ENCODE data around the gene ZG16.
"Not testable (repeated sequence)": the region's sequence is repeated elsewhere in the genome, so short reads cannot be mapped to it uniquely, and the experiment has no call there.

The ZG16 gene

GRCh38 chr16:29777576-29778350 is at the start of gene ZG16:
Gene ZG16 (plus strand): TSS chr16:29778256. CDS start chr16:29779267, 1,011 bp downstream.
- DNase-seq (ENCODE audit: low read depth in 2 of 2) = no peak

GRCh38 chr16:29729116-29729521 is 48.9 kb upstream of the ZG16 start:
- no peak for DNase-seq (ENCODE audit: low read depth in 2 of 2)

GRCh38 chr16:29730649-29731048 is 47.4 kb upstream of the ZG16 start:
- no peak for DNase-seq (ENCODE audit: low read depth in 2 of 2)

GRCh38 chr16:29731768-29732601 is 46.1 kb upstream of the ZG16 start:
- DNase-seq (ENCODE audit: low read depth in 2 of 2) = peak; percentile 69 to 78

GRCh38 chr16:29734786-29735185 is 43.3 kb upstream of the ZG16 start:
- DNase-seq (ENCODE audit: low read depth in 2 of 2) = no peak

GRCh38 chr16:29736112-29736511 is 41.9 kb upstream of the ZG16 start:
- no peak for DNase-seq (ENCODE audit: low read depth in 2 of 2)

GRCh38 chr16:29736764-29737163 is 41.3 kb upstream of the ZG16 start:
- DNase-seq (ENCODE audit: low read depth in 2 of 2) = no peak

- no peak for DNase-seq (ENCODE audit: low read depth in 2 of 2)
Observed at GRCh38 chr16:29737713-29738112, 40.3 kb upstream of the ZG16 start.

- no peak for DNase-seq (ENCODE audit: low read depth in 2 of 2)
Observed at GRCh38 chr16:29738514-29738913, 39.5 kb upstream of the ZG16 start.

GRCh38 chr16:29739927-29740629 is 38.0 kb upstream of the ZG16 start:
- not testable (repeated sequence) for DNase-seq (ENCODE audit: low read depth in 2 of 2)

GRCh38 chr16:29740630-29741015 is 37.4 kb upstream of the ZG16 start:
- not testable (repeated sequence) for DNase-seq (ENCODE audit: low read depth in 2 of 2)

GRCh38 chr16:29742683-29743275 is 35.3 kb upstream of the ZG16 start:
- DNase-seq (ENCODE audit: low read depth in 2 of 2) = no peak

GRCh38 chr16:29743475-29743826 is 34.6 kb upstream of the ZG16 start:
- no peak for DNase-seq (ENCODE audit: low read depth in 2 of 2)

GRCh38 chr16:29743827-29744531 is 34.1 kb upstream of the ZG16 start:
- DNase-seq (ENCODE audit: low read depth in 2 of 2) = no peak

GRCh38 chr16:29744541-29745101 is 33.4 kb upstream of the ZG16 start:
- DNase-seq (ENCODE audit: low read depth in 2 of 2) = no peak

GRCh38 chr16:29745121-29745852 is 32.8 kb upstream of the ZG16 start:
- peak in 1 of 2 donors; percentile 41 for DNase-seq (ENCODE audit: low read depth in 2 of 2)

- DNase-seq (ENCODE audit: low read depth in 2 of 2) = peak; percentile 72 to 82
Observed at GRCh38 chr16:29745853-29746345, 32.2 kb upstream of the ZG16 start, which contains the start of gene C16orf54. Gene C16orf54 (minus strand): TSS chr16:29745990. CDS start chr16:29744951, 1,039 bp downstream.

GRCh38 chr16:29746518-29746917 is 31.5 kb upstream of the ZG16 start:
- not testable (repeated sequence) for DNase-seq (ENCODE audit: low read depth in 2 of 2)

GRCh38 chr16:29747947-29748759 is 29.9 kb upstream of the ZG16 start:
- DNase-seq (ENCODE audit: low read depth in 2 of 2) = no peak
